ENCODE results near the gene PDE10A. TPM values are rescaled to one million over a fixed set of nuclear protein-coding genes. Genes with fewer than 3 reads are reported as not detected.

PDE10A gene
- total and polyA plus RNA-seq, 2 of the 8 experiments (the other 6 are each of a cell fraction or from before 2014, with no cell fraction given) = 1.1 to 2.4 TPM

GRCh38 chr6:165298402-165298801 is 364.6 kb downstream of the PDE10A start:
- H4K8ac ChIP-seq (ENCODE audit: extremely low read depth, insufficient read depth, low read length) = no peak overlapping the region
- H3K9me3 ChIP-seq (ENCODE audit: insufficient read depth in 2 of 2, low read depth in 1 of 2, low read length in 1 of 2) = no peaks in the 10 kb centered on the region
- CTCF ChIA-PET (ENCODE audit: partially characterized antibody) = no interaction called here
- no peak for DNase-seq (ENCODE audit: low read depth in 1 of 2, low spot score in 2 of 2)
- no peak overlapping the region for H4K91ac ChIP-seq (replicated peaks; ENCODE audit: insufficient read length, low read length)
- no peak overlapping the region for H3K56ac ChIP-seq (replicated peaks; ENCODE audit: insufficient read length, low read depth, low read length)
- H3K27ac ChIP-seq (ENCODE audit: low read depth, low read length) = no peak overlapping the region
- FAIRE-seq = no peak
- H3K79me1 ChIP-seq (ENCODE audit: low read depth, low read length) = no peaks in the 10 kb centered on the region
- H3K4me3 ChIP-seq (ENCODE audit: extremely low read depth in 1 of 4, insufficient read depth in 2 of 4, low read depth in 3 of 4, low read length in 4 of 4) = no peak overlapping the region
- H2BK5ac ChIP-seq (ENCODE audit: low read depth, low read length) = no peak overlapping the region
- no peak overlapping the region for H2BK15ac ChIP-seq (ENCODE audit: low read length)
- no peak overlapping the region for H3K4me2 ChIP-seq (ENCODE audit: insufficient read depth in 1 of 2, low read depth in 2 of 2, low read length in 2 of 2)
- H3K36me3 ChIP-seq (ENCODE audit: control insufficient read depth in 2 of 4, insufficient read depth in 4 of 4, low read length in 3 of 4) = no peaks in the 10 kb centered on the region
- no peak overlapping the region for H2BK20ac ChIP-seq (ENCODE audit: low read length)
- no peaks in the 10 kb centered on the region for H3K79me2 ChIP-seq (ENCODE audit: control insufficient read depth in 1 of 2, insufficient read depth in 2 of 2, low read length in 2 of 2)
- H3K18ac ChIP-seq (ENCODE audit: extremely low read depth, low read length) = no peak overlapping the region
- no peak overlapping the region for H3K4ac ChIP-seq (replicated peaks; ENCODE audit: insufficient read length, low read depth, low read length)
- H2BK120ac ChIP-seq (replicated peaks; ENCODE audit: low read depth, low read length) = no peak overlapping the region
- no peaks in the 10 kb centered on the region for H4K20me1 ChIP-seq (replicated peaks in 1 of 2; ENCODE audit: control insufficient read depth in 1 of 2, insufficient read depth in 2 of 2, low read length in 2 of 2)
- no peak overlapping the region for H2AK5ac ChIP-seq (ENCODE audit: low read depth, low read length)
- WGBS, 2 experiments (ENCODE audit: extremely low coverage in 1 of 2, insufficient coverage in 1 of 2, insufficient read length in 1 of 2, insufficient replicate concordance in 2 of 2, low coverage in 1 of 2, low lambda C conversion rate in 2 of 2, missing lambda C conversion rate in 1 of 2) = 80% methylated on average over 6 of the region's 6 CpGs; no CpG with 5 or more reads in 1 of the 2 experiments
- POLR2A ChIA-PET (ENCODE audit: partially characterized antibody) = no interaction called here
- no peak overlapping the region for H3K23ac ChIP-seq (ENCODE audit: insufficient read length)
- H3K4me1 ChIP-seq (replicated peaks in 1 of 4; ENCODE audit: control insufficient read depth in 3 of 4, insufficient read depth in 4 of 4, low read length in 3 of 4) = no peaks in the 10 kb centered on the region
- no peak overlapping the region for H3K9ac ChIP-seq (replicated peaks in 1 of 4; ENCODE audit: extremely low read depth in 1 of 4, low read depth in 3 of 4, low read length in 3 of 4)
- no peaks in the 10 kb centered on the region for H3K23me2 ChIP-seq (ENCODE audit: low read depth, low read length)
- H2BK12ac ChIP-seq (ENCODE audit: low read depth, low read length) = no peak overlapping the region
- no peak overlapping the region for H3K14ac ChIP-seq (ENCODE audit: insufficient read length)
- no peak overlapping the region for H2AFZ ChIP-seq (ENCODE audit: low read length)
- no peak overlapping the region for H4K5ac ChIP-seq (ENCODE audit: insufficient read length, low read depth, low read length)
- no peaks in the 10 kb centered on the region for H3K27me3 ChIP-seq (replicated peaks in 1 of 4; ENCODE audit: control insufficient read depth in 3 of 4, extremely low read depth in 1 of 4, insufficient read depth in 3 of 4, low read length in 3 of 4)
- TF ChIP-seq CBX5 (IDR thresholded peaks at IDR 0.05; ENCODE audit: low read depth, low read length) (no peak), HDAC2 (IDR thresholded peaks at IDR 0.05; ENCODE audit: borderline replicate concordance in 1 of 2, low read depth in 2 of 2, low read length in 2 of 2) (no peak), TCF12 (IDR thresholded peaks at IDR 0.05; ENCODE audit: low read depth, low read length) (no peak), SP2 (IDR thresholded peaks at IDR 0.05; ENCODE audit: low read length) (no peak), TAF1 (IDR thresholded peaks at IDR 0.05; ENCODE audit: low read depth, low read length) (no peak), CTBP2 (IDR thresholded peaks at IDR 0.05; ENCODE audit: borderline replicate concordance, insufficient read depth, insufficient read length, low read length) (no peak), PHF8 (conservative IDR thresholded peaks at IDR 0.05; ENCODE audit: low read depth, low read length) (no peak), TBP (IDR thresholded peaks at IDR 0.05; ENCODE audit: low read depth, low read length) (no peak), KDM4A (IDR thresholded peaks at IDR 0.05; ENCODE audit: low read depth, low read length, severe bottlenecking) (no peak), MAX (IDR thresholded peaks at IDR 0.05) (no peak), CHD2 (IDR thresholded peaks at IDR 0.05; ENCODE audit: low read length) (no peak), SP1 (IDR thresholded peaks at IDR 0.05; ENCODE audit: low read depth, low read length) (no peak), CHD1 (IDR thresholded peaks at IDR 0.05; ENCODE audit: low read depth, low read length) (no peak), POLR2A (IDR thresholded peaks at IDR 0.05; ENCODE audit: control extremely low read depth in 1 of 2, low read depth in 2 of 2, low read length in 2 of 2) (no peak)
